Breast epithelium (tissue), 4 donors: ENCODE data around the gene RIC3. TPM values are rescaled to one million over a fixed set of nuclear protein-coding genes. Genes with fewer than 3 reads are reported as not detected.
A peak's percentile ranks its signal among the peaks of the same experiment; 100 is the strongest.

Experiments used
- DNase-seq, 2 donors: peaks; one replicate each; pipeline ENCODE4 v3.0.0-alpha.2; 2019; ENCODE audit warnings: low spot score in 2 of 2
- H3K27ac ChIP-seq, 2 donors: fragments of 200-600 bp; sonication (generic) in 1 of 2; one replicate each; pipeline ENCODE4 v1.5.1; 2016 to 2019; ENCODE audit warnings: mild to moderate bottlenecking in 1 of 2
- H3K27me3 ChIP-seq, 2 donors: fragments of 200-600 bp; sonication (generic) in 1 of 2; one replicate each; pipeline versions ENCODE4 v1.5.1 to v1.6.0; 2017 to 2019; ENCODE audit warnings: control low read depth in 1 of 2, mild to moderate bottlenecking in 1 of 2
- H3K36me3 ChIP-seq: fragments of 200-600 bp; one replicate; pipeline ENCODE4 v1.5.1; 2019
- H3K4me1 ChIP-seq, 2 donors: fragments of 200-600 bp; sonication (generic); one replicate each; pipeline ENCODE4 v1.5.1; 2016 to 2019; ENCODE audit warnings: control low read depth in 1 of 2
- H3K4me3 ChIP-seq, 3 donors: fragments of 200-600 bp; sonication (generic); 1 replicate in 2 of 3; 2 replicates in 1 of 3; pipeline ENCODE4 v1.5.1; 2016 to 2019; ENCODE audit warnings: mild to moderate bottlenecking in 3 of 3, moderate library complexity in 2 of 3
- H3K9me3 ChIP-seq, 2 donors: fragments of 200-600 bp; sonication (generic) in 1 of 2; one replicate each; pipeline ENCODE4 v1.5.1; 2016 to 2019; ENCODE audit warnings: control low read depth in 1 of 2
- CTCF ChIP-seq, 3 donors: fragments of 450-650 bp; IDR thresholded peaks; one replicate each; pipeline ENCODE4 v1.5.1; 2016 to 2017; ENCODE audit warnings: antibody characterized with exemption in 3 of 3, mild to moderate bottlenecking in 3 of 3, moderate library complexity in 3 of 3
- POLR2A ChIP-seq: fragments of 450-650 bp; IDR thresholded peaks from one replicate; pipeline ENCODE4 v1.6.1; 2016; ENCODE audit warnings: antibody characterized with exemption, mild to moderate bottlenecking, moderate library complexity
- POLR2AphosphoS5 ChIP-seq, 3 donors: sonication (generic); formaldehyde crosslinking; IDR thresholded peaks; one replicate each; pipeline ENCODE4 v1.6.1; 2017; ENCODE audit warnings: antibody characterized with exemption in 3 of 3
- intact Hi-C: fragments of 100-400 bp; cut with DNase I; formaldehyde crosslinking; loops from one replicate; pipeline ENCODE4 v1.15.1; 2023; ENCODE audit warnings: low total_unique reads
- total RNA-seq, 3 donors: library from RNA; depleted of rRNA; stranded (reverse); fragments of >200 nt; gene quantifications; one replicate each; pipeline ENCODE4 v1.1.0, GENCODE V29; 2016

RIC3 gene
- total RNA-seq, 3 donors from 2014 or later = 4.5 to 48.0 (median 24.3) TPM

DNA sequence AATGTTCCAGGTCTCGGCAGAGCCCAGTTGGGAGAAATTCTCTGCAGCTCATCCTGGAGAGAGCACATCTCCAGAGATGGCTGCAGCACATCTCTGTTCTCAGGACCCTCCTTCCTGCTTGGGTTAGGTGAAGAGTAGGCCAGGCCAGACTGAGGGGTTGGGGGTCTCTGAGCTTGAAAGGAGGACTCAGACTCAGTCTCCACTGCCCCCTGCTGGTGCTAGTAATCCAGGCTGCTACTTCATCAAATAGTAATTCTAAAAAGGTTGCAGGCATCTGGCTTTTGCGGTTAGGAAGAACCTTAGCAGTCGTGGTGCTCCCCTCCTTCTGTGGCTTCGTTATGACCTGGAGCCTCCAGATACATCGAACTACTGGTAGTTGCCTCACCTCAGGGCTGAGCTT, 78.1 kb downstream of the RIC3 start:
- peak in 1 of 2 donors; percentile 46 for DNase-seq
- H3K36me3 ChIP-seq = no peaks in the 10 kb centered on the region
- H3K4me3 ChIP-seq = no peak overlapping the region
- no peaks in the 10 kb centered on the region for H3K9me3 ChIP-seq
- TF ChIP-seq CTCF (IDR thresholded peaks at IDR 0.05) = peak in 2 of 3 donors; percentile 23 to 33
- TF ChIP-seq POLR2AphosphoS5 (IDR thresholded peaks at IDR 0.05) = no peak
- no peak for TF ChIP-seq POLR2A
- no peaks in the 10 kb centered on the region for H3K27me3 ChIP-seq
- no peaks in the 10 kb centered on the region for H3K4me1 ChIP-seq
- H3K27ac ChIP-seq = no peak overlapping the region
- intact Hi-C loops = loop anchor here (10.0 kb wide), 1 partner anchor 56 kb away; no protein-coding TSS in a partner anchor

GRCh38 chr11:8089791-8090510, 78.9 kb downstream of the RIC3 start:
- no peaks in the 10 kb centered on the region for H3K9me3 ChIP-seq
- no peaks in the 10 kb centered on the region for H3K4me1 ChIP-seq
- no peak overlapping the region for H3K4me3 ChIP-seq
- H3K27ac ChIP-seq = no peak overlapping the region
- H3K27me3 ChIP-seq = no peaks in the 10 kb centered on the region
- DNase-seq = peak in 1 of 2 donors; percentile 50
- intact Hi-C loops = loop anchor here (10.0 kb wide), 1 partner anchor 55 kb away; no protein-coding TSS in a partner anchor
- no peak for TF ChIP-seq POLR2AphosphoS5 (IDR thresholded peaks at IDR 0.05)
- no peak for TF ChIP-seq CTCF (IDR thresholded peaks at IDR 0.05)
- no peak for TF ChIP-seq POLR2A
- H3K36me3 ChIP-seq = no peaks in the 10 kb centered on the region

DNA sequence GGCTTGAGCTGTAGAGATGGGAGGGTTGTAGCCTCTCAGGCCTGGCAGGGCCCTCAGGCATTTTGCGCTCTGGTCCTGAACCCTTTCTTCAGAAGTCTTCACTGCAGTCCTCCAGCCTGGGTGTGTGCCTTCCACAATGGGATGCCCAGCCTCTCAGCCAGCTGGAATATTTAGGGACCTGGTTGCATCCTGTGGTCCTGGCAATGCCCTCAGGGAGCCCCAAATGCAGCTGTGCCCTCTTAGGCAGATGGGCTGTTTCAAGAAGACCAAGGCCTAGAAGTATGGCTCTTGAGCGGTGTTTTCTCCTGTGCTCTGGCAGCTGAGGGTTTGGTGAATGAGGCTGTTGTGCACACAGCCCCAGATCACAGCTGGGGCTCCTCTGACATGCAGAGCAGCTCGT, 81.1 kb downstream of the RIC3 start:
- intact Hi-C loops = no loop called here
- H3K27me3 ChIP-seq = no peaks in the 10 kb centered on the region
- H3K27ac ChIP-seq = no peak overlapping the region
- H3K36me3 ChIP-seq = no peaks in the 10 kb centered on the region
- no peak for TF ChIP-seq CTCF (IDR thresholded peaks at IDR 0.05)
- no peak for TF ChIP-seq POLR2A
- TF ChIP-seq POLR2AphosphoS5 (IDR thresholded peaks at IDR 0.05) = no peak
- H3K9me3 ChIP-seq = no peaks in the 10 kb centered on the region
- H3K4me3 ChIP-seq = no peak overlapping the region
- H3K4me1 ChIP-seq = no peaks in the 10 kb centered on the region
- no peak for DNase-seq

GRCh38 chr11:8087185-8087584, 81.6 kb downstream of the RIC3 start:
- TF ChIP-seq POLR2AphosphoS5 (IDR thresholded peaks at IDR 0.05) (no peak), POLR2A (no peak), CTCF (IDR thresholded peaks at IDR 0.05) (no peak)
- Histone ChIP-seq H3K27me3 (no peaks in the 10 kb centered on the region), H3K4me1 (no peaks in the 10 kb centered on the region), H3K4me3 (no peak overlapping the region), H3K36me3 (no peaks in the 10 kb centered on the region), H3K9me3 (no peaks in the 10 kb centered on the region), H3K27ac (no peak overlapping the region)
- DNase-seq = no peak
- intact Hi-C loops = no loop called here

- Histone ChIP-seq H3K4me1 (no peaks in the 10 kb centered on the region), H3K27me3 (no peaks in the 10 kb centered on the region), H3K4me3 (no peak overlapping the region), H3K36me3 (no peaks in the 10 kb centered on the region), H3K9me3 (no peaks in the 10 kb centered on the region), H3K27ac (peak overlapping the region in 1 of 2 donors; percentile 14)
- intact Hi-C loops = no loop called here
- TF ChIP-seq CTCF (IDR thresholded peaks at IDR 0.05) (no peak), POLR2A (no peak), POLR2AphosphoS5 (IDR thresholded peaks at IDR 0.05) (no peak)
- no peak for DNase-seq
Observed at GRCh38 chr11:8086571-8086970, 82.3 kb downstream of the RIC3 start.
